ENCODE measurements around the gene RNU2-63P. TPM values are rescaled to one million over a fixed set of nuclear protein-coding genes. Genes with fewer than 3 reads are reported as not detected.

Gene RNU2-63P
- not detected in 2 replicates for total RNA-seq

GRCh38 chr2:88016086-88016959, at the start of gene RNU2-63P:
RNU2-63P (minus strand) TSS chr2:88016547.

GRCh38 chr2:88055371-88056128, 39.2 kb upstream of the RNU2-63P start, which contains the start of gene KRCC1:
KRCC1 (minus strand) TSS chr2:88055783; CDS start chr2:88028563, 27,220 bp downstream.

Other genes starting within 250 kb of the RNU2-63P start
- gene RGPD2, start 190.8 kb downstream of the RNU2-63P start, total RNA-seq: 0.65 TPM in 1 of 2 replicates, not detected in the other
- 15.6 and 20.7 TPM in 2 replicates for gene KRCC1, start 39.2 kb upstream of the RNU2-63P start, total RNA-seq
- gene SMYD1, start 51.3 kb upstream of the RNU2-63P start, total RNA-seq: 0.64 TPM in 1 of 2 replicates, not detected in the other
- gene FABP1, start 111.5 kb upstream of the RNU2-63P start, total RNA-seq: not detected in 2 replicates
- 5.3 TPM in 1 of 2 replicates, not detected in the other for gene THNSL2, start 153.8 kb upstream of the RNU2-63P start, total RNA-seq

All from epithelial cell of alveolus of lung (primary cell).